Sigmoid colon (tissue), 7 donors: Measurements from ENCODE around the gene RAB4B. TPM values are rescaled to one million over a fixed set of nuclear protein-coding genes. Genes with fewer than 3 reads are reported as not detected.
"Not testable (repeated sequence)": the region's sequence is repeated elsewhere in the genome, so short reads cannot be mapped to it uniquely, and the experiment has no call there.

ENCODE experiments used
- DNase-seq: peaks from one replicate; pipeline ENCODE4 v3.0.0-alpha.2; 2019
- H3K27ac ChIP-seq, 4 donors: fragments of 200-600 bp; sonication (generic); one replicate each; pipeline ENCODE4 v1.5.1; 2016 to 2019; ENCODE audit warnings: mild to moderate bottlenecking in 1 of 4
- H3K27me3 ChIP-seq, 3 donors: fragments of 200-600 bp; sonication (generic); one replicate each; pipeline ENCODE4 v1.5.1; 2019; ENCODE audit warnings: mild to moderate bottlenecking in 1 of 3
- H3K36me3 ChIP-seq, 4 donors: fragments of 200-600 bp; sonication (generic); one replicate each; pipeline ENCODE4 v1.5.1; 2016 to 2019
- H3K4me1 ChIP-seq, 4 donors: fragments of 200-600 bp; sonication (generic); one replicate each; pipeline ENCODE4 v1.5.1; 2017 to 2019
- H3K4me3 ChIP-seq, 4 donors: fragments of 200-600 bp; sonication (generic); one replicate each; pipeline ENCODE4 v1.5.1; 2017 to 2019; ENCODE audit warnings: mild to moderate bottlenecking in 2 of 4, moderate library complexity in 1 of 4
- H3K9me3 ChIP-seq, 4 donors: fragments of 200-600 bp in 3 of 4; sonication (generic) in 3 of 4; one replicate each; pipeline versions ENCODE4 v1.5.1 to v1.6.1; 2013 to 2019
- CTCF ChIP-seq, 4 experiments: fragments of 450-650 bp in 3 of 4; fragments of 200-600 bp in 1 of 4; IDR thresholded peaks; one replicate each; pipeline ENCODE4 v1.5.1; 2016 to 2019; ENCODE audit warnings: antibody characterized with exemption in 4 of 4, mild to moderate bottlenecking in 3 of 4, moderate library complexity in 2 of 4
- EP300 ChIP-seq, 4 donors: sonication (generic); formaldehyde crosslinking; IDR thresholded peaks; one replicate each; pipeline ENCODE4 v1.6.1; 2017; ENCODE audit warnings: antibody characterized with exemption in 4 of 4
- POLR2A ChIP-seq, 2 donors: fragments of 450-650 bp; IDR thresholded peaks; one replicate each; pipeline ENCODE4 v1.6.1; 2016; ENCODE audit warnings: antibody characterized with exemption in 2 of 2, mild to moderate bottlenecking in 2 of 2, moderate library complexity in 2 of 2
- POLR2AphosphoS5 ChIP-seq, 4 donors: sonication (generic); formaldehyde crosslinking; IDR thresholded peaks; one replicate each; pipeline ENCODE4 v1.6.1; 2017; ENCODE audit warnings: antibody characterized with exemption in 4 of 4
- WGBS, 2 donors: extraction: QIAGEN DNeasy Blood & Tissue Kit; methylation state at CpG; one replicate each; pipeline ENCODE4 v1.1.7; 2013; 5-methylcytosine and 5-hydroxymethylcytosine counted together
- intact Hi-C: fragments of 100-400 bp; cut with DNase I; formaldehyde crosslinking; loops from one replicate; pipeline ENCODE4 v1.15.1; 2023
- polyA plus RNA-seq, 3 donors: library from polyadenylated mRNA; stranded (reverse); fragments of 200-250 nt; gene quantifications; one replicate each; pipeline ENCODE4 v1.2.3, GENCODE V29; 2013
- total RNA-seq, 4 donors: library from RNA; depleted of rRNA; stranded (reverse); fragments of >200 nt; gene quantifications; one replicate each; pipeline ENCODE4 v1.1.0, GENCODE V29; 2016
- donor health status: healthy with polysubstance abuse.
- donor health status: Bipolar disorder and iron deficiency.
- donor health status: healthy.

The RAB4B gene
- total and polyA plus RNA-seq, 7 donors = 15.6 to 76.5 (median 21.3) TPM

- H3K27me3 ChIP-seq, H3K9me3 ChIP-seq, H3K36me3 ChIP-seq: not testable (repeated sequence)
- DNase-seq = peak; percentile 90
- 21 to 23% methylated on average over 35 to 36 of the region's 36 CpGs for WGBS, 2 donors
- intact Hi-C loops = loop anchor here (2.0 kb wide), 1 partner anchor 40 kb away; the partner anchor contains the start of gene RAB4B
- Histone ChIP-seq H3K27ac (peak overlapping the region; percentile 40 to 81 (median 74)), H3K4me1 (peaks cover 0 to 49% (median 30%) of the 10 kb centered on the region in 4 donors), H3K4me3 (peak overlapping the region in 2 of 4 donors; percentile 23 to 36)
- peak in 3 of 4 experiments; percentile 10 to 40 (median 26) for TF ChIP-seq CTCF (IDR thresholded peaks at IDR 0.05)
- peak in 3 of 4 donors; percentile 40 to 61 (median 42) for TF ChIP-seq POLR2AphosphoS5 (IDR thresholded peaks at IDR 0.05)
Measured at GRCh38 chr19:40818480-40819399, 40.7 kb downstream of the RAB4B start.

GRCh38 chr19:40819479-40820234 is 41.6 kb downstream of the RAB4B start:
- intact Hi-C loops = loop anchor here (1.0 to 2.0 kb wide), 2 partner anchors 41 to 157 kb away; partner anchors contain the start of gene RAB4B
- peaks cover 0 to 44% (median 28%) of the 10 kb centered on the region in 4 donors for H3K4me1 ChIP-seq
- not testable (repeated sequence) for H3K36me3 ChIP-seq, H3K9me3 ChIP-seq, H3K27me3 ChIP-seq, H3K4me3 ChIP-seq, DNase-seq
- TF ChIP-seq CTCF (IDR thresholded peaks at IDR 0.05) = peak; percentile 34 to 81 (median 77)
- TF ChIP-seq POLR2AphosphoS5 (IDR thresholded peaks at IDR 0.05) = peak in 1 of 4 donors; percentile 10
- peak overlapping the region in 3 of 4 donors; percentile 73 to 81 (median 74) for H3K27ac ChIP-seq
- 44 to 46% methylated on average over 6 of the region's 6 CpGs for WGBS, 2 donors

- Histone ChIP-seq H3K27me3 (no peaks in the 10 kb centered on the region), H3K4me3 (no peak overlapping the region), H3K4me1 (peaks cover 0 to 44% (median 28%) of the 10 kb centered on the region in 4 donors), H3K9me3 (no peaks in the 10 kb centered on the region), H3K36me3 (peaks cover 0 to 5% (median 2%) of the 10 kb centered on the region in 4 donors), H3K27ac (peak overlapping the region in 3 of 4 donors; percentile 53 to 72 (median 72))
- TF ChIP-seq CTCF (IDR thresholded peaks at IDR 0.05) (no peak), POLR2AphosphoS5 (IDR thresholded peaks at IDR 0.05) (no peak), EP300 (IDR thresholded peaks at IDR 0.05) (no peak), POLR2A (IDR thresholded peaks at IDR 0.05) (no peak)
- WGBS, 2 donors = 91 to 92% methylated on average over 22 of the region's 22 CpGs
- DNase-seq = no peak
- intact Hi-C loops = no loop called here
Measured at GRCh38 chr19:40822161-40822560, 44.1 kb downstream of the RAB4B start.

GRCh38 chr19:40822704-40823553 is 44.9 kb downstream of the RAB4B start:
- H3K4me3 ChIP-seq, DNase-seq, H3K27me3 ChIP-seq, intact Hi-C loops, H3K9me3 ChIP-seq: not testable (repeated sequence)
- H3K36me3 ChIP-seq = peaks cover 0 to 13% (median 6%) of the 10 kb centered on the region in 4 donors
- peaks cover 0 to 44% (median 28%) of the 10 kb centered on the region in 4 donors for H3K4me1 ChIP-seq
- peak overlapping the region in 3 of 4 donors; percentile 53 to 72 (median 72) for H3K27ac ChIP-seq
- WGBS, 2 donors = 74 to 75% methylated on average over 9 of the region's 9 CpGs

- H3K9me3 ChIP-seq, H3K27me3 ChIP-seq, intact Hi-C loops, H3K27ac ChIP-seq, H3K4me3 ChIP-seq, DNase-seq: not testable (repeated sequence)
- peaks cover 0 to 24% (median 15%) of the 10 kb centered on the region in 4 donors for H3K4me1 ChIP-seq
- WGBS, 2 donors = 88 to 90% methylated on average over 16 of the region's 16 CpGs
- peaks cover 0 to 13% (median 6%) of the 10 kb centered on the region in 4 donors for H3K36me3 ChIP-seq
Measured at GRCh38 chr19:40824916-40825315, 46.9 kb downstream of the RAB4B start.

GRCh38 chr19:40825460-40826095 is 47.5 kb downstream of the RAB4B start:
- H3K27ac ChIP-seq, H3K27me3 ChIP-seq, H3K9me3 ChIP-seq, H3K4me3 ChIP-seq, DNase-seq, intact Hi-C loops: not testable (repeated sequence)
- H3K36me3 ChIP-seq = peaks cover 0 to 13% (median 6%) of the 10 kb centered on the region in 4 donors
- WGBS, 2 donors = 66 to 87% methylated on average over 6 of the region's 6 CpGs
- H3K4me1 ChIP-seq = peaks cover 0 to 22% (median 15%) of the 10 kb centered on the region in 4 donors

GRCh38 chr19:40826312-40826698 is 48.3 kb downstream of the RAB4B start:
- H3K4me3 ChIP-seq, H3K27me3 ChIP-seq, H3K27ac ChIP-seq, intact Hi-C loops, H3K9me3 ChIP-seq, DNase-seq: not testable (repeated sequence)
- Histone ChIP-seq H3K36me3 (peaks cover 0 to 13% (median 6%) of the 10 kb centered on the region in 4 donors), H3K4me1 (peaks cover 0 to 23% (median 15%) of the 10 kb centered on the region in 4 donors)
- WGBS, 2 donors = 86 to 93% methylated on average over 9 to 11 of the region's 14 CpGs
